ENCODE data around the gene TMEM269. TPM values are rescaled to one million over a fixed set of nuclear protein-coding genes. Genes with fewer than 3 reads are reported as not detected.

The TMEM269 gene
- total RNA-seq, 1 donor from 2014 or later = 0.39 TPM

DNA sequence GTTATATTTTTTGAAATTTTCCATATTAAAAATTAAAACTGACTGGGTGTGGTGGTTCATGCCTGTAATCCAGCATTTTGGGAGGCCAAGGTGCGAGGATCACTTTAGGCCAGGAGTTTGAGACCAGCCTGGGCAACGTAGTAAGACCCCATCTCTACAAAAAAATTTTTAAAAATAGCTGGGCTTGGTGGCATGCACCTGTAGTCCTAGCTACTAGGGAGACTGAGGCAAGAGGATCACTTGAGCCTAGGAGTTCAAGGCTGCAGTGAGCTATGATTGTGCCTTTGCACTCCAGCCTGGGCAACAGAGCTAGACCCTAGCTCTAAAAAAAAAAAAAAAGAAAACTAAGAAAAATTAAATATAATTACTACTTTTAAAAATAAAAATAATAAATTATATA lies 36.9 kb downstream of the TMEM269 start:
- intact Hi-C loops (cut with micrococcal nuclease) = no loop called here
- Mint-ChIP-seq H3K27me3 (ENCODE audit: low read depth) (no peaks in the 10 kb centered on the region), H3K27ac (no peak overlapping the region), H3K4me1 (ENCODE audit: low read depth) (peaks cover 20% of the 10 kb centered on the region), H3K4me3 (ENCODE audit: low read depth) (no peak overlapping the region), H3K9me3 (no peaks in the 10 kb centered on the region), H3K36me3 (ENCODE audit: low read depth) (peaks cover 6% of the 10 kb centered on the region)
- DNase-seq (ENCODE audit: low spot score) = no peak

DNA sequence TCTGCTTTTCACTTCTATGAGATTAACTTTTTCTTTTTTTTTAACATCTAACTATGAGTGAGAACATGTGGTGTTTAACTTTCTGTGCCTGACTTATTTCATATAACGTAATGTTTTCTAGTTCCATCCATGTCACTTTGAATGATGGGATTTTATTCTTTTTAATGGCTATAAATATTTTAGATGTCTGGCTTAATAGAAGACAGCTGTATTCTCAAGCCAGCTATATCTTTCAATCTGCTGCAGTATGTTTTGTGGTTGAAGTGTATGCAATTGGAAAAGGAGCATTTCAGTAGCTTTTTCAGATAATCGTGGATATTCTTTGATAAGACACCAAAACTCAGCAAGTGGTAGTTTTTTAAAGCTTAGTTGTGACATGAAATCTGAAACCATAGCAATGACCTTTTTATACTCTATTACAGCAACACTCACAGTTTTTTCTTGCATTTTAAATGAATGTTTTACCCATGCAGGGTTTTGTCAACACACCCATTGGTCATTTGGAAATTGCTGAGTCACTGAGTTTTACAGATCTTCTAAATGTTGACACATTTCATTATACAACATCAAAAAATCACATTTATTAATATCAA lies 38.1 kb downstream of the TMEM269 start:
- H3K4me3 Mint-ChIP-seq (ENCODE audit: low read depth) = no peak overlapping the region
- intact Hi-C loops (cut with micrococcal nuclease) = no loop called here

DNA sequence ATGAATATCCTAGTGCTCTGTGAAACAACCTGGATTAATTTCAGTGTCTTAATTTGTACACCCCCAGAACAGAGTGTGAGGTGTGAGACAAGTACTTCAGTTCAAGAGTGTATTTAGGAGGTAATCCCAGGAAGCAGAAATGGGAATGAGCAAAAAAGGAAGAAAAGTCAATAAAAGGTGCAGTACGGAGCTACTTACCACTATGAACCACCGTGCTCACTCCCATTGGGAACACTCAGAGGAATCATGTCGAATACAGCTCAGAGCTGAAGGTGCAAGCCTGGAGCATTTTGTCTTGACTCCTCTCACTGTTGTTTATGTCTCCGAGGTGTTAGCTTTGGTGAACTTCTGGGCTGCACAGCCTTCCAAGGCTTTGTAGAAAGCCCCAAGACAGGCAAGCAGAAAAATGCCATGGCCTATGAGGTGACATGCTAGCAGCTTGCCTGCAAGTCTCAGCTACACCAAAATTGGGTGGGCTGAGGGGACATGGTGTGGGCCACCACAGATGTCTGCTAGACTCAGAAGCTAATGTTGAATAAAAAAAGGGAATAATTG lies 39.8 kb downstream of the TMEM269 start:
- H3K27ac Mint-ChIP-seq = no peak overlapping the region
- no peak for DNase-seq (ENCODE audit: low spot score)
- peaks cover 10% of the 10 kb centered on the region for H3K4me1 Mint-ChIP-seq (ENCODE audit: low read depth)
- H3K36me3 Mint-ChIP-seq (ENCODE audit: low read depth) = peaks cover 6% of the 10 kb centered on the region
- H3K9me3 Mint-ChIP-seq = no peaks in the 10 kb centered on the region
- H3K4me3 Mint-ChIP-seq (ENCODE audit: low read depth) = no peak overlapping the region
- no peaks in the 10 kb centered on the region for H3K27me3 Mint-ChIP-seq (ENCODE audit: low read depth)
- intact Hi-C loops (cut with micrococcal nuclease) = no loop called here

More for the DNA sequence above, 38.1 kb downstream of the TMEM269 start:
- H3K27ac Mint-ChIP-seq = peak overlapping the region; percentile 22
- DNase-seq (ENCODE audit: low spot score) = no peak
- peaks cover 6% of the 10 kb centered on the region for H3K36me3 Mint-ChIP-seq (ENCODE audit: low read depth)
- H3K27me3 Mint-ChIP-seq (ENCODE audit: low read depth) = no peaks in the 10 kb centered on the region
- no peaks in the 10 kb centered on the region for H3K9me3 Mint-ChIP-seq
- peaks cover 15% of the 10 kb centered on the region for H3K4me1 Mint-ChIP-seq (ENCODE audit: low read depth)

DNA sequence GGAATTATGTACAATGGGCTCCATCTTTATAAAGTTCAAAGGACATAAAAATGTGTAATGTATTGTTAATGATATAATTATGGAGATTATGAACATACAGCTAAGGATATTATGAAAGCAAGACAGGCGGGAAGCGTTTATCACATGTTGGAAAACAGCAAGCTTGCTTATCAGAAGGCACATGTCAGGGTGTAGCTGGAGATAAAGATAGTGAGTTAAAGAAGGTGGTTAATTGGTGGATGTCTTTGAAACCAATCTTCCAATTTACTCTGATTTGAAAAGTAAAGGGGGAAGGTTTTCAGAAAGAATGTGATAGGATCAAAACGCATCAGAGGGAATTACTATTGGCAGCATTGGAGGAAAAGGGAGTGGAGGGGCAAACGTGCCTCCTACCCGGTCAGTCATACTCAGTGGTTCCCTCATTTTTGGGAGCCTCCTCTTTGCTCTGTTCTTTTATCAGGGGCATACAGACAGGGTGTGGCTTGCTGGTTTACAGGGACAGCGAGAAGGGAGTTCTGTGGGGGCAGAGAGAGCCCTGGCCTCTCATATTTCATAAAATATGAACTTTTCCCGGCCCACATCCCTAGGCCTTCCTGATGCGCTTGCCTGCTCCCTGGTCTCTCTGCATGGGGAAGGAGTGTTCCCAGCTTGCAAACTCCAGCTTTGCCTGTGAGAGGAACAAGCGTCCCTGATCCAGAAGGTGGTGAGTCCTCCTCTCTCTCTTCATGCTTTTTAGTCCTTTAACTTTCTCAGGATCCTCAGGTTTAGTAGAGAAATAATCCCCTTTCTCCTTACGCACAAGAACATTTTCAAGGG lies 40.5 kb downstream of the TMEM269 start:
- no peak overlapping the region for H3K4me3 Mint-ChIP-seq (ENCODE audit: low read depth)
- H3K27me3 Mint-ChIP-seq (ENCODE audit: low read depth) = no peaks in the 10 kb centered on the region
- no peak overlapping the region for H3K27ac Mint-ChIP-seq
- H3K36me3 Mint-ChIP-seq (ENCODE audit: low read depth) = peaks cover 6% of the 10 kb centered on the region
- no peak for DNase-seq (ENCODE audit: low spot score)
- intact Hi-C loops (cut with micrococcal nuclease) = no loop called here
- peaks cover 10% of the 10 kb centered on the region for H3K4me1 Mint-ChIP-seq (ENCODE audit: low read depth)
- H3K9me3 Mint-ChIP-seq = no peaks in the 10 kb centered on the region

DNA sequence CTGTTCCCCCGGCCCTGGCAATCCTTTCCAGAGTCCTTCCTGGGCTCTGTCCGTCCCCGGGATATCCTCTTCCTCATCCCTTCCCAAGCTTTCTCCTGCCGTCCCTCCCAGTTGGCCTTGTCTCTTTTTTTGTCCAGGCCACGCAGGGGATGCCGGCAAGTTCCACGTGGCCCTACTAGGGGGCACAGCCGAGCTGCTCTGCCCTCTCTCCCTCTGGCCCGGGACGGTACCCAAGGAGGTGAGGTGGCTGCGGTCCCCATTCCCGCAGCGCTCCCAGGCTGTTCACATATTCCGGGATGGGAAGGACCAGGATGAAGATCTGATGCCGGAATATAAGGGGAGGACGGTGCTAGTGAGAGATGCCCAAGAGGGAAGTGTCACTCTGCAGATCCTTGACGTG lies 45.8 kb downstream of the TMEM269 start:
- no peak overlapping the region for H3K27ac Mint-ChIP-seq
- no peak for DNase-seq (ENCODE audit: low spot score)
- H3K36me3 Mint-ChIP-seq (ENCODE audit: low read depth) = no peaks in the 10 kb centered on the region
- intact Hi-C loops (cut with micrococcal nuclease) = no loop called here
- no peak overlapping the region for H3K4me3 Mint-ChIP-seq (ENCODE audit: low read depth)
- H3K9me3 Mint-ChIP-seq = no peaks in the 10 kb centered on the region
- H3K27me3 Mint-ChIP-seq (ENCODE audit: low read depth) = no peaks in the 10 kb centered on the region
- H3K4me1 Mint-ChIP-seq (ENCODE audit: low read depth) = no peaks in the 10 kb centered on the region

DNA sequence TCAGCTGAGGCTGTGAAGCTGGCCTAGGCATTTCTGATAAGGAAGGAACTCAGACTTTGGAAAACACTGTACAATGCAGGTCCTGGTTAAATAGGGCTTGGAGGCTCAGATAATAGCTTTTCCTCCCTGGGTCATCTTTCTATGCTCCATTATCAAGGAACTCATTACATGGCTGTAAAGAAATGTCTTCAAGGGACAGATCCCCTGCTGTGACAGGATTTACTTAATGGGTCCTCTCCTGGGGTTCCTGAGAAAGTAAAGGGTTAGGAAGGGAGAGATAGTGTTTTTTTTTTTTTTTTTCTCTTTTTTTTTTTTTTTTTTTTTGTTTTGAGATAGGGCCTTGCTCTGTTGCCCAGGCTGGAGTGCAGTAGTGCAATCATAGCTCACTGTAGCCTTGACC lies 46.5 kb downstream of the TMEM269 start:
- Mint-ChIP-seq H3K9me3 (no peaks in the 10 kb centered on the region), H3K4me1 (ENCODE audit: low read depth) (no peaks in the 10 kb centered on the region), H3K4me3 (ENCODE audit: low read depth) (no peak overlapping the region), H3K27me3 (ENCODE audit: low read depth) (no peaks in the 10 kb centered on the region), H3K27ac (no peak overlapping the region), H3K36me3 (ENCODE audit: low read depth) (no peaks in the 10 kb centered on the region)
- DNase-seq (ENCODE audit: low spot score) = no peak
- intact Hi-C loops (cut with micrococcal nuclease) = no loop called here

DNA sequence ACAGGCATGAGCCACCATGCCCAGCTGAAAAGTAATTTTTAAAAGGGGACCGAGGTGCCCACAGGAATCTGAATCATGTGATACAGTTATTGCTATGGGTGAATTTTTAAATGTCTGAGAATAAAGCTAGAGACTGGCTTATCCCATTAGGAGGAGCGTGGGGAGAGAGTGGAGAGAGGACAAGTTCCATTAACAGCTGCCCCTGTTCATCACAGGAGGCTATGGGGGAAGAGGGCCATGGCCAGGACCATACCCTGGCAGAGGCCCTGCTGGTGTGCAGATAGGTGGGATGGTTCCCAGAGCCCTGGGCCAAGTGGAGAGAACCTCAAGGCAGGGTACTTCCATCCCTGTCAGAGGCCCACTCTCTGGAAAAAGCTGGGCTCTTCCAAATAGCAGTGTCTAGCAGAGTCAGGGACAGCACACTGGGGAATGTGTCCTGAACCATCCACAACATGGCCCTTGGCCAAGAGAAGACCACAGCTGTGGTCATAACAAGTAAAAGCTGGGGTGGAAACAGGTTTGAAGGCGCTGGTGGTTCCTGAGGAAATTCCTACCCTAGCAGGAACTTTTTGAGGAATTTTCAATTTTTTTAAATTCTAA lies 48.0 kb downstream of the TMEM269 start:
- H3K27ac Mint-ChIP-seq = no peak overlapping the region
- H3K4me3 Mint-ChIP-seq (ENCODE audit: low read depth) = no peak overlapping the region
- H3K4me1 Mint-ChIP-seq (ENCODE audit: low read depth) = no peaks in the 10 kb centered on the region
- H3K27me3 Mint-ChIP-seq (ENCODE audit: low read depth) = no peaks in the 10 kb centered on the region
- intact Hi-C loops (cut with micrococcal nuclease) = no loop called here
- no peaks in the 10 kb centered on the region for H3K9me3 Mint-ChIP-seq
- no peaks in the 10 kb centered on the region for H3K36me3 Mint-ChIP-seq (ENCODE audit: low read depth)
- DNase-seq (ENCODE audit: low spot score) = no peak

DNA sequence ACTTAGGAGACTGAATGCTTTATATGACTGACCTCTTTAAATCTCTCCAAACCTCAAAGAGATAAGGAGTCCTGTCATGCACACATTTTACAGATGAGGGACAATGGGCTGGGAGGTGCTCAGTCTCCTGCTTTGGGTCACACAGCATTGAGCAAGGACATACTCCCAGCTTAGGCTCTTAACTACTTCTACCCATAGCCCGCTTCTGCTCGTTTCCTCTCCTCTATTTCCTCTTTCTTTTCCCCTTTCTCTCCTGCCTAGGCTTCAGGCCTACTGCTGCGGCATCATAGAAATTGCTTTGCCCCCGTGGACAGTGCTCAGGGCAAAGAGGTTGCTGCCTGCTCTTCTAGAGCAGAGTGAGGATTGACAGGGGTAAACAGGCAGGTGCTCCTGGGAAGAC lies 49.2 kb downstream of the TMEM269 start:
- no peak overlapping the region for H3K27ac Mint-ChIP-seq
- H3K4me3 Mint-ChIP-seq (ENCODE audit: low read depth) = no peak overlapping the region
- intact Hi-C loops (cut with micrococcal nuclease) = no loop called here
- no peaks in the 10 kb centered on the region for H3K27me3 Mint-ChIP-seq (ENCODE audit: low read depth)
- DNase-seq (ENCODE audit: low spot score) = no peak
- no peaks in the 10 kb centered on the region for H3K4me1 Mint-ChIP-seq (ENCODE audit: low read depth)
- H3K9me3 Mint-ChIP-seq = no peaks in the 10 kb centered on the region
- H3K36me3 Mint-ChIP-seq (ENCODE audit: low read depth) = no peaks in the 10 kb centered on the region

DNA sequence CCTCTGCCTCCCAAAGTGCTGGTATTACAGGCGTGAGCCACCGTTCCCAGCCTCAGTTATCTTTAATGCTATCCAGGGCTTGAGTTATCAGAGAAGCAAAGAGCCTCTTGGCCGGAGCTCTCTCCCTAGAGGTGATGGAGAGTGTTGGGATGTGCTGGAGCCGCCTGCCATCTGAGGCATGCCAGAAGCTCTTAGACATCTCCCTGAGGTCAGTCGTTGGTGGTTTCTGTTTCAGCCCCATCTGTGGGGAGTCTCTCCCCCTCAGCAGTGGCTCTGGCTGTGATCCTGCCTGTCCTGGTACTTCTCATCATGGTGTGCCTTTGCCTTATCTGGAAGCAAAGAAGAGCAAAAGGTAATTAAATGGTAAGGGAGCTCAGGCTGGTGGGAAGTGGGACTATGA lies 50.0 kb downstream of the TMEM269 start:
- no peak overlapping the region for H3K4me3 Mint-ChIP-seq (ENCODE audit: low read depth)
- intact Hi-C loops (cut with micrococcal nuclease) = no loop called here
- no peak overlapping the region for H3K27ac Mint-ChIP-seq
- no peaks in the 10 kb centered on the region for H3K9me3 Mint-ChIP-seq
- no peak for DNase-seq (ENCODE audit: low spot score)
- H3K4me1 Mint-ChIP-seq (ENCODE audit: low read depth) = no peaks in the 10 kb centered on the region
- H3K27me3 Mint-ChIP-seq (ENCODE audit: low read depth) = no peaks in the 10 kb centered on the region
- H3K36me3 Mint-ChIP-seq (ENCODE audit: low read depth) = no peaks in the 10 kb centered on the region

DNA sequence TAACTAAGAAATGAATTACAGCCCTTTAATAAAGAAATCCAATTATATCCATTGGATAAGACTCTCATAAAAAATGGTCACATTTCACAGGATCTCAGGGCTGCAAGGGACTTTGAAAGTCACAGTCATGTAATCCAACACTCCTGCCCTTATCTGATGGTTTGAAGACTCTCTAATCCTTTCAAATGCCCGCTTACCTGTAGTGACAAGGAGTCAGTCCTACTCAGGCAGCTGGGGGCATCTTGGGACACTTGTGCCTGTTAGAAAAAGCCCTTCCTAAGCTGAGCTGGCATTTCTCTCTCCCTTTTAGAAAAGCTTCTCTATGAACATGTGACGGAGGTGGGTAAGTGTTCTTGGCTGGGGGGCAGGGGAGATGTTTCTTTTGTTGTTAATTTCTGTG lies 50.6 kb downstream of the TMEM269 start:
- intact Hi-C loops (cut with micrococcal nuclease) = no loop called here
- Mint-ChIP-seq H3K36me3 (ENCODE audit: low read depth) (no peaks in the 10 kb centered on the region), H3K4me3 (ENCODE audit: low read depth) (no peak overlapping the region), H3K27ac (no peak overlapping the region), H3K9me3 (no peaks in the 10 kb centered on the region), H3K27me3 (ENCODE audit: low read depth) (no peaks in the 10 kb centered on the region), H3K4me1 (ENCODE audit: low read depth) (no peaks in the 10 kb centered on the region)
- DNase-seq (ENCODE audit: low spot score) = no peak

DNA sequence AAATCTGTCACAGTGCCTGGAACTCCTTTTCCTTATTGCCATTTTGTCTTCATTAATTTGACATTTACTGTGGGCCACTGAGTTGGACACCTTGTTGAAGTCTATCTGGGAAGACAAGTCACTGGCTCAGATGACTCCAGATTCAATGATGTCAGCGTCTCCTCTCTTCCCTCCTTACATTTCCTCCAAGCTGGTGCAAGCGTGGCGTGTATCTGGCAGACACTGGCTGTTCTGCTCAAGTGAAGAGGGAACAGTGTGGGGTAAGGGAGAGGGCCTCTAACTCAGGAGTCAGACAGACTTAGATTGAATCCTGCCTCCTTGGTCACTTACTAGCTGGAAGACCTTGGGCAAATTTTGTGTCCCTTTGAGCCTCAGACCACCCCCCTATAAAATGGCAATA lies 52.9 kb downstream of the TMEM269 start:
- no peaks in the 10 kb centered on the region for H3K27me3 Mint-ChIP-seq (ENCODE audit: low read depth)
- H3K27ac Mint-ChIP-seq = no peak overlapping the region
- H3K36me3 Mint-ChIP-seq (ENCODE audit: low read depth) = no peaks in the 10 kb centered on the region
- H3K4me1 Mint-ChIP-seq (ENCODE audit: low read depth) = no peaks in the 10 kb centered on the region
- no peaks in the 10 kb centered on the region for H3K9me3 Mint-ChIP-seq
- no peak overlapping the region for H3K4me3 Mint-ChIP-seq (ENCODE audit: low read depth)
- intact Hi-C loops (cut with micrococcal nuclease) = no loop called here
- no peak for DNase-seq (ENCODE audit: low spot score)

DNA sequence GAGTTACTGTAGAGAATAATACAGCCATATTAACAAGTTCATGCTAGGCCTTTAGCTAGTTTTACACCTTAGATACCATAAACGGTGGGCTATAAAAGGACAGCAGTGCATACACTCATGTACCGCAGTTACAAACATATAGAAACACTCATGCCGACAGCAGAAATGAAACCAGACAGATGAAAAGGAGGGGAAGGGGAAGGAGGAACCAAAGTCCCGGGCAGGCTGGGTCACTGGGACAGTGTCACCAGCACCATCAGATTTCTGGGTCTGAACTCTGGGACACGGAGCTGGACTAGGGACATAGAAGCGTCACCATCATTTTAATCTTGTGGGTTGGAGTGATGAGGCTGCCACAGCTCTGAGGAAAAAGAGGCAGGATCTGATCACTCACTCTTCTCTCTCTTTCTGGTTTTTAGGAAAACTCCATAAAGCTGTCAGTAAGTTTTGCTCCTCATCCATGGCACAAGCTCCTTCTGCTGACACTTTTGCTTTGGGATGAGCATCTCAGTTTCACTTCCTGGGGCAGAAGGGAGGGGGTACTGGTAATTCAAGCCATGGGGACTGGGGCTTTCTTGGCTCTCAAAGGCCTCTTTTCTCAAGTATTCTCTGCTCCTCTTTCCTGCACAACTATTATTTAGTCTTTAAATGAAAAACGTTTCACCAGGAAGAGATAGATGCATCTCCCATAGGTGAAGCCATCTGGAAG lies 53.8 kb downstream of the TMEM269 start:
- Mint-ChIP-seq H3K4me3 (ENCODE audit: low read depth) (no peak overlapping the region), H3K9me3 (no peaks in the 10 kb centered on the region), H3K27me3 (ENCODE audit: low read depth) (no peaks in the 10 kb centered on the region), H3K36me3 (ENCODE audit: low read depth) (no peaks in the 10 kb centered on the region), H3K27ac (no peak overlapping the region), H3K4me1 (ENCODE audit: low read depth) (no peaks in the 10 kb centered on the region)
- intact Hi-C loops (cut with micrococcal nuclease) = no loop called here
- DNase-seq (ENCODE audit: low spot score) = no peak
